ENCODE data around the gene BEST2.

BEST2 gene

DNA sequence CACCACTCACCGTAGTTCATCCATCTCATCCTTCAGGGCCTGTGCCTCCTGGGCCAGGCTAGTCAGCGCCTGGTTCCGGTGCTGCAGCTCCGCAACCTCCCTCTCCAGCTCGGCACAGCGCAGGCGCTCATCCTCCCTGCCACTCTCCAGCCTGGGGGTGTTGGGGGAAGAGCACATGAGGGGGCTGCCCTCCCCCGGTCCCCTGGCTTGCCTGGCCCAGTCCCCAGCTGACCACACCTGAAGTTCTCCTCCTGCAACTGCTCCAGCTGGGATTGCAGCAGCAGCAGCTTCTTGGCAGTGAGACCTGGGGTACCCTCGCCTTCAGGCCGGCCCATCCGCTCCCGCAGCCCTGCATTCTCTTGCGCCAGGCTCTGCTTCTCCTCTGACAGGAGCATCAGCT is 19.3 kb downstream of the BEST2 start:
- DNase-seq, result no peak

- no peak for DNase-seq
Measured at GRCh38 chr19:12772323-12772722, 20.7 kb downstream of the BEST2 start.

- DNase-seq, result no peak
Measured at GRCh38 chr19:12773571-12773970, 22.0 kb downstream of the BEST2 start.

GRCh38 chr19:12774588-12775555 is 23.3 kb downstream of the BEST2 start, which contains the start of gene HOOK2:
Gene HOOK2 (minus strand): TSS chr19:12775552. CDS start chr19:12775449, 103 bp downstream.
- no peak for DNase-seq

- peak; percentile 90 for DNase-seq
Measured at GRCh38 chr19:12777217-12778016, 25.8 kb downstream of the BEST2 start.

GRCh38 chr19:12778017-12778904 is 26.7 kb downstream of the BEST2 start:
- peak; percentile 83 for DNase-seq

- no peak for DNase-seq
Measured at GRCh38 chr19:12778905-12779161, 27.2 kb downstream of the BEST2 start.

DNA sequence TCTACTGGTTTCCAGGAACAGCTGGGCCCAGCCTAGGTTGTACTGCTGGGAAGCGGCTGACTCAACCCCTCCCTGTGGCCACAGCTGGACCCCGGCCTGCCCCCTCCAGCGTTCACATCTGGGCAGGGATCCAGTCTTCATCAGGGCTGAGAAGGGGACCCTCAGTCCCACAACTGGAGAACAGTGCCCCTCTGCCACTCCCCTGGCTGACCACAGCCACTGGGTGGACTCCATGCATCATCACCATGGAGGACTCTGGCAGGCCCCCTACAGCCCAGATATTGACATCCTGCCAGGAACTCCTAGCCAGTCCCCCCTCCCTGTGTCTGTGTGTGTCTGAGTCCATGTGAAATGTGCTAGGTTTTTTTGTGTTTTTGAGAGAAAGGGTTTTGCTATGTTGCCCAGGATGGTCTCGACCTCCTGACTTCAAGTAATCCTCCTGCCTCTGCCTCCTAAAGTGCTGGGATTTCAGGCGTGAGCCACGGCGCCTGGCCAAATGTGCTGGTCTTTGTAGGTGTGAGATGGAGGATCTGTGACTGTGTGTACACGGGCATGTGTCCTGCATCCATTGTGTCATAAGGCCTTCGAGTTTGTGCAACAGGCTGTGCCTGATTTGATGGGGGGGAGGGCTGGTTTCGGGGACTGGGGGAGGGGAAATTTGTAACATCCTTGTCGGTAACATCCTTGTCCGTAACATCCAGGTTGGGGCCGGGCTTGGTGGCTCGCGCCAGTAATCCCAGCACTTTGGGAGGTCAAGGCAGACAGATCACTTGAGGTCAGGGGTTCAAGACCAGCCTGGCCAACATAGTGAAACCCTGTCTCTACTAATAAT is 27.8 kb downstream of the BEST2 start:
- DNase-seq, result peak; percentile 54

- DNase-seq, result no peak
Measured at GRCh38 chr19:12782174-12782423, 30.5 kb downstream of the BEST2 start.

- DNase-seq, result peak; percentile 92
Measured at GRCh38 chr19:12782424-12783290, 31.1 kb downstream of the BEST2 start.

- no peak for DNase-seq
Measured at GRCh38 chr19:12783291-12783848, 31.8 kb downstream of the BEST2 start.

DNA sequence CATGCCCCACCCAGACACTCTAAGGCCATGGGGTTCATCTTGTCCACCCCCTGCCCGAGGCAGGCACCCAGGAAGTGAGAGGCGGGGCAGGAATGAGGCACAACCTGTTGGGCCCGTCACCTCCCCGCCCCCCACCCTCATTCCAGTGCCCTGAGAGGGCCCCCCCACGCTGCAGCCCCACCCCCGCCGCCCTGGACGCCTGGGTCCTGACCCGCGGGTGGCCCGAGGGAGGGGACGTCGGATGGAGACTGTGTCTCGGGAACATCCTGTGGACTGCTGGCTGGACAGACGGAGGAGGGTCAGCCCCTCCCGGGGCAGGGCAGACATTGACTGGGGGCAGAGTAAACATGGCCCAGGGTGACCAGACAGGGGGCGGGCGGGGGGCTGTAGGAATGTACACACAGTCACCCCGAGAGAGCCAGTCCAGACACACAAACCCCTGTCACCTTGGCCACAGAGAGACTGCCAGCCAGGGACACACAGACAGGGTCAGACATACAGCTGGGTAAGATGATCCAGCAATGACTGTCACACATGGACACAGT is 32.3 kb downstream of the BEST2 start:
- DNase-seq, result no peak

- no peak for DNase-seq
Measured at GRCh38 chr19:12784394-12784870, 32.8 kb downstream of the BEST2 start.

GRCh38 chr19:12784871-12785430 is 33.4 kb downstream of the BEST2 start:
- peak; percentile 36 for DNase-seq

DNA sequence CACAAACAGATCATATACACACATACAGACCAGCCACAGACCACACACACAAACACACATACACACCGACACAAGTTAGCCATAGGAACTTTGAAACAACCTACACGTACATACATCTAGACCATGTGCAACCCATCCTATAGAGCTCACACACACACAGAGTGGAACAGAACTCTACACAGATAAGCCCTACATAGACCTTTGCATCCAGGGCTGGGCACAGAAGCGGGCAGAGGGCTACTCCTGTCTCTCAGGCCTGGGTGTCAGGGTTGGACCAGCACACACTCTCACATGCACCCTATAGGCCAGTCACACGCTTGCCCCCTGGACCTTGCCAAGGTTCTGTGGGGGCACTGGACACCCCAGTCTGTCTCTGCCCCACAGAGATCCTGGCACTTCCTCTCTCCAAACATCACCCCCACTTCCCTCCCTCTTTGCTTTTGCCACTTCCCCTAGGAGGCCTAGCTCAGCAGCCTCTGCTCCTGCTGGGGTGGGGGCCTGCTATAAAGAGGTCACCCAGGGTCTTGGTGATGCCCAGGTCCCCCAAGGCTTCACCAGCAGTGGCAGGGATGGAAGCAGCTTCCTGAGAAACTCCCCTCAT is 33.9 kb downstream of the BEST2 start:
- DNase-seq, result no peak

- no peak for DNase-seq
Measured at GRCh38 chr19:12786141-12786870, 34.7 kb downstream of the BEST2 start.

- no peak for DNase-seq
Measured at GRCh38 chr19:12786952-12787351, 35.4 kb downstream of the BEST2 start.

DNA sequence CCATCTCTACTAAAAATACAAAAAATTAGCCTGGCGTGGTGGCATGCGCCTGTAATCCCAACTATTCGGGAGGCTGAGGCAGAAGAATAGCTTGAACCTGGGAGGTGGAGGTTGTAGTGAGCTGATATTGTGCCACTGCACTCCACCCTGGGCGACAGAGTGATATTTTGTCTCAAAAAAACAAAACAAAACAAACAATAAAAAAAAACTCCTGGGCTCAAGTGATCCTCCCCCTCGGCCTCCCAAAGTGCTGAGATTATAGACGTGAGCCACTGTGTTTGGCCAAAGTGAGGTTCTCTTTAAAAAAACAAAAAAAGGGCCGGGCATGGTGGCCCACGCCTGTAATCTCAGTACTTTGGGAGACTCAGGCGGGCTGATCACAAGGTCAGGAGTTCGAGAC is 35.9 kb downstream of the BEST2 start:
- no peak for DNase-seq
